GM10847 (cell line): ENCODE measurements around the gene TAP2.

Experiments
- POLR2A ChIP-seq: IDR thresholded peaks from 2 replicates; pipeline ENCODE4 v1.6.1; 2011; ENCODE audit not compliant: insufficient read length; ENCODE audit errors: extremely low read depth

Gene TAP2

GRCh38 chr6:32843979-32844838 is 5.7 kb upstream of the TAP2 start, which contains the start of gene PSMB8:
Gene PSMB8 (minus strand): TSS chr6:32844047. CDS start chr6:32843996, 51 bp downstream.
- TF ChIP-seq POLR2A, result peak; percentile 7

DNA sequence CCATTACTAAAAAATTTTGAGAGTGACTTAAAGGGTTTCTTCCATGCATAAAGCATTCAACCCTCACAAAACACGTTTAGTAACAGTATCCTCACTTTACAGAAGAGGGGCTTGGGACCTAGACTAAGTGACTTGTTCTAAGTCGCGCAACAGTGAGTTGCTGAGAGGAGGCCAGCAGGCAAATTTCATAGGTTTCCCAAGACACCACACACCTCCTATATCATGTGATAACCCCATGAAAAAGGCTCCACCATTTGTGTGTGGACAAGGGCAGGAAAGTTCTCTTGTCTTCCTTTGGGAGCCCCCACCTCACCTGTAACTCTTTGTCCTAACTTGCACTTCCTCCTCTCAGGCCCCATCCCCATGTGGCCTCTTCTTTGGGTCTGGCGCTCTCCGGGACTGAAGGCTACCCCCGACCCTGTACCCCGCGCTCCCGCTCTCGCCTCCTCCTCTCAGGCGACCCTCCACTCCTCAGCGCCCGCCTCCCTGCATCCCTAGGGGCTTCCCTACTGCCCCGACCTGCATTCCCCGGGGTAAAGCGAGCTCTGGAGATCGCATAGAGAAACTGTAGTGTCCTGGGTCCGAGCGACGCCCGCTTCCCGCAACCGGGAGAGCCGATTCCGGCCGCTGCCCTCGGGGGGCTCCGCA is 4.9 kb upstream of the TAP2 start:
- peak; percentile 82 for TF ChIP-seq POLR2A

DNA sequence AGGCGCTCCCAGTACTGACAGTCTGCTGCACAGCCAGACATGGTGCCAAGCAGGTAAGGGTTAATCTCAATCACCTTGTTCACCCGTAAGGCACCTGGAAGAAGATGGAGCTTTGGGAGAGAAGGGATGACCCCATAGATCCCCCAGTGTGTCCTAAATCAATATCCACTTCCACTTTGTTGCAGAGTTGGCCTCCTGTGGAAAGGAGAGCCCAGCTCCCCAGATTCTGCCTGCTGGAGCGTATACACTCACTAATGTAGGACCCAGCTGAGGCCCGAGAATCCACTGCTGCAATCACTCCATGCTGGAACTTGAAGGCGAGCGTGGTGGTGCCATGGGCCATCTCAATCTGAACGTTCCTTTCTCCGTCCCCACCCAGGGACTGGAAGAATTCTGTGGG is 4.2 kb upstream of the TAP2 start:
- no peak for TF ChIP-seq POLR2A

DNA sequence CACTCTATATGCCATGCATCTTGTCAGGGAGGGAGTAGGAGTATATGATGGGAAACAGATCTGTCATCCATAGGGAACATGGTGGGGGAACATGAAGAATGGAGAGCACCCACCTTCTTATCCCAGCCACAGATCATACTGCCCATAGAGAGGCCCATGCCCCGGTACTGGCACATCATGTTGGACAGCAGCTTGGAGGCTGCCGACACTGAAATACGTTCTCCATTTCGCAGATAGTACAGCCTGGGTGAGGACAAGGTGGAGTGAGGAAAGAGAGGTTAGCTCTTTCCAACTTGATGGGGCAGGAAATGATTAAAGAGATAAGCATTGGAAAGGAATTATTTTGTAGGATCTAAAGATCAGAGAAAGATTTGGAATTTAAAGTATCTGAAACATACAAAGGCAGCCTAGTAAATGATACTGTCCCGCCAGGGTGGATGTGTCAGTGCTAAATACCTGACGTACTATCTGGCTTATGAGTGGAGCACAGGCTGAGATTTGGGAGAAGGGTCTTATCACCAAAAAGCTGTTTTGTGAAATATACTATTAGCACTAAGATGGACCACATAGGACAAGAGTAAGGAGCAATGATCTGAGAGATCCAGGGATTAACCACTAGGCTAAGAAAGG is 3.6 kb upstream of the TAP2 start:
- no peak for TF ChIP-seq POLR2A

DNA sequence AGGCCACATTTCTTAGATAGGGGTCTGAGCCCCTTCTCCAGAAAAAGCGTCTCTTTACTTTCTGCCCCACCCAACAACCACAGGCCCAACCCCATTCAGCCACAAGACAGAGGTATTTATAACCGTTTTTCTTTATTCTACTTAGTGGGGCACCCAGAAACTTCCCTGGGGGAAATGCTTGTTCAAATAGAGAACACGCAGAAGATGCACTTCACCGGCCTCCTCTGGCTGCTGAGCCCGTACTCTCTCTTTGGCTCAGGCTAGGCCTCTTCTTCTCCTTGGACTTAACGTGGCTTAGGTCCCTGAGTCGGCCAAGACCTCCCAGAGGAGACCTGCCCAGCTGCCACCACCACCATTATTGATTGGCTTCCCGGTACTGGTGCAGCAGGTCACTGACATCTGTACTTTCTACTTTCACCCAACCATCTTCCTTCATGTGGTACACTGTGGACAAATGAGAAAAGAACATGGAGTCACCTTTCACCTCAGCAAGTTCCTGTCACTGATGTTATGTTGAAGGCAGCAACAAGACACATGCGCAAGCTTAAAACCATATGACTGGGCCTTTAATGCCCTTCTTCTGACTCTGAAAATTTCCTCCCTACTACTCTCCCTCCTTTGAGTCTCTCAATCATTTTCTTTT is 2.2 kb upstream of the TAP2 start:
- TF ChIP-seq POLR2A, result peak; percentile 16

GRCh38 chr6:32839356-32839755 is 817 bp upstream of the TAP2 start:
- no peak for TF ChIP-seq POLR2A

DNA sequence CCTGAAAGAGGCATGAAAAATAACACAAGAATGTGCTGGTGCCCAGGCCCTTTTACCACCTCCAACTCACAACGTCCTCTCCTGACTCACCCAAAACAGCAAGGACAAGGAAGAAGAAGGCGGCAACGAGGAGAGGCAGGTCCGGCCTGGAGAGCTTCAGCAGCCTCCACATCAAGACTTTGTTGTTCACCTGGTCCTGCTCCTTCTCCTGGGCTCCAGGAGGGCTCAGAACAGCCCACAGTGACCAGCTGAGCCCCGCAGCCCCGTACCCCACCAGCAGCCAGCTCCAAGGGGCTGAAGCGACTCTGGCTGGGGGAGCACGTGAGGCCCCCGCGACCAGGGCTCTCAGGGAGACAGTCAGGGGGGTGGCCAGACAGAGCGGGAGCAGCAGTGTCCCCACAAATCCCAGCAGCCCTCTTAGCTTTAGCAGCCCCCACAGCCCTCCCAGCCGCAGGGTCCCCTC is 857 bp downstream of the TAP2 start:
- TF ChIP-seq POLR2A, result no peak

DNA sequence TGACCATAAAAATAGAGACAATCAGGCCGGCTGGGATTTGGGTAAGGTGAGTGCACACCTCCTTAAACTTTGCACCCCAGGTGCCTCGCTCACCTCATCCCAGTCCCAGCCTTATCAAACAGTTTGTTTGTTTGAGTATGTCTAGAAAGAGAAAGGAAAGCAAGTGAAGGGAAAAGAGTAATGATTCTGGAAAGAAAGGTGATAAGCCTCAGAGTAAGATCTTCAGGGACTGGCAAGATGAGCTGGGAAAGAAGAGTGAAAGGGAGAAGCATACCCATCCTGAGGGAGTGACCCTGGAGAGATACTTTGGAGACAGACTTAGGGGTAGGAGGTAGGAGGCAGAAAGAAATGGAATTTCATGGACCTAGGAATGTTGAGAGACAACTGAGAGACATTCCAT is 1.7 kb downstream of the TAP2 start:
- TF ChIP-seq POLR2A, result no peak

GRCh38 chr6:32835167-32835893 is 3.2 kb downstream of the TAP2 start:
- no peak for TF ChIP-seq POLR2A

DNA sequence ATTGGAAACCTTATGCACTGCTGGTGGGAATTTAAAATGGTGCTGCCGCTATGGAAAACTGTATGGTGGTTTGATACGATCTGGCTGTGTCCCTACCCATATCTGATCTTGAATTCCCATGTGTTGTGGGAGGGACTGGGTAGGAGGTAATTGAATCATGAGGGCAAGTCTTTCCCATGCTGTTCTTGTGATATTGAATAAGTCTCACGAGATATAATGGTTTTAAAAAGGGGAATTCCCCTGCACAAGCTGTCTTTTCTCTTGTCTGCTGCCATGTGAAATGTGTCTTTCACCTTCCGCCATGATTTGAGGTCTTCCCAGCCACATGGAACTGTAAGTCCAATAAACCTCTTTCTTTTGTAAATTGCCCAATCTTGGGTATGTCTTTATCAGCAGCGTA is 4.9 kb downstream of the TAP2 start:
- no peak for TF ChIP-seq POLR2A

DNA sequence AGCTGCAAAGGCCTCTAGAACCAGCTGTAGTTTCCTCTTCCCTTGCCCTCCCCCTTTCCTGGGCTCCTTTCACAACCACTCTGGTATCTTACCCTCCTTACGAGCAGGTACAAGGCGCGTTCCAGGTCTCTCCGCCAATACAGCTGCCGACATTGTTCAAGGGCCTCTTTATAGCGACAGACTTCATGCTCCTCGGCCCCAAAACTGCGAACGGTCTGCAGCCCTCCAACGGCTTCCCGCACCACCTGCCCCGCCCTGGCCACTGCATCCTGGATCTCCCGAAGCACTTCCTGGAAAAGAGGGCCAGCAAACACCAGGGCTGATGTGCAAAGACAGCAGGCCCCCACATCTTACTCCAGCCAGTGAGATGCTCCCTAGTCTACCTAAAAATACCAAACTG is 6.0 kb downstream of the TAP2 start:
- no peak for TF ChIP-seq POLR2A

- no peak for TF ChIP-seq POLR2A
Measured at GRCh38 chr6:32830936-32831335, 7.6 kb downstream of the TAP2 start.

- no peak for TF ChIP-seq POLR2A
Measured at GRCh38 chr6:32830017-32830416, 8.5 kb downstream of the TAP2 start.

- no peak for TF ChIP-seq POLR2A
Measured at GRCh38 chr6:32829495-32829894, 9.0 kb downstream of the TAP2 start.

DNA sequence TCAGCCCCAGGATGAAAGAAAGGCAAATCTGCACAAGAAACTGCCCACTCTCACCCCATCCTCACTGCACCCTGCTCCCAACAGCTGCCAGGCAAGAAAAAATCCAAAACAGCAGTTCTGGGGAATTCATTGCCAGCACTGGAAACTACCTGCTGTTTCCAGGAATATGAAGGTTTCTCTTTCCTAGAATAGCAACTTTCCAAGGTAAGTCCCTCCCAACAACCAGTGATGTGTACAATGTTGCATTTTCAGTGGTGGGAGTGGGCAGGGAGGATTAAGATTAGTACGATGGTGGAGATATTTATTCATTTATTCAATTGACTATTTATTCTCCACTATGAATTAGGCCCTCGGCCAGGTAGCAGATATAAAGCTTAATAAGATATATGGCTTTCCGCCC is 11.5 kb downstream of the TAP2 start:
- no peak for TF ChIP-seq POLR2A
